Measurements from ENCODE around the gene DIAPH2.
"Not testable (repeated sequence)": the region's sequence is repeated elsewhere in the genome, so short reads cannot be mapped to it uniquely, and the experiment has no call there.

The DIAPH2 gene

DNA sequence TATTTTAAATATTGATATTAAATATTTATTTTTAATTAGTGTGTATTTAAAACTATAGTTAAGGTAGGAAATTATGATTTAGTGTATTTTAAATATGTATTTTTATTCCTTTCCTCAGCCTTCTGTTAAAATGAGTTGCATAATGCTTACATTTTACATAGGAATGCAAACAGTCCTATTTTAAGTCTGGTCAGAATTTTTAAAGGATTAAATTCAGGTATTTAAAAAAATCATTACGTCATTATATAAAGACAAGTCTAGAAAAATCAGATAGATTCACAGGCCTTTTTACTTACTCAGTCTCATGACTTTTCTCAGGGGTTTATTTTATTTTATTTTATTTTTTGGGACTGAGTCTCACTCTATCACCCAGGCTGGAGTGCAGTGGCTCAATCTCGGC is 148.7 kb downstream of the DIAPH2 start:
- no peak for DNase-seq (ENCODE audit: low spot score)

DNA sequence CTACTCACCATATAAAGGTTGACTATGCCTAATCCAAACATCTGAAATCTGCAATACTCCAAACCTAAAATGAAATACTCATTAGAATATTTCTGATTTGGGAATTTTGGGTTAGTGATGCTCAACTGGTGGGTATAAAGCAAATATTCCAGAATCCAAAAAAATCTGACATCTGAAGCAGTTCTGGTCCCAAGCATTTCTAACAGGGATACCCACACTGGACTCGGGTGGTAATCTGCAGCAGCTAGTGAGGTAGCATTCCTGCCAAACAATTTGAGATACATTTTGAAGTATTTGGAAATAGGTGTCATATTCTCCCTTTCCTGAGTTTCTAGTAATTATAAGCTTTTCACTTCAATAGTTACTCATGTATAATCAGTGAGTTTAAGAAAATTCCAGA is 149.5 kb downstream of the DIAPH2 start:
- no peak for DNase-seq (ENCODE audit: low spot score)

DNA sequence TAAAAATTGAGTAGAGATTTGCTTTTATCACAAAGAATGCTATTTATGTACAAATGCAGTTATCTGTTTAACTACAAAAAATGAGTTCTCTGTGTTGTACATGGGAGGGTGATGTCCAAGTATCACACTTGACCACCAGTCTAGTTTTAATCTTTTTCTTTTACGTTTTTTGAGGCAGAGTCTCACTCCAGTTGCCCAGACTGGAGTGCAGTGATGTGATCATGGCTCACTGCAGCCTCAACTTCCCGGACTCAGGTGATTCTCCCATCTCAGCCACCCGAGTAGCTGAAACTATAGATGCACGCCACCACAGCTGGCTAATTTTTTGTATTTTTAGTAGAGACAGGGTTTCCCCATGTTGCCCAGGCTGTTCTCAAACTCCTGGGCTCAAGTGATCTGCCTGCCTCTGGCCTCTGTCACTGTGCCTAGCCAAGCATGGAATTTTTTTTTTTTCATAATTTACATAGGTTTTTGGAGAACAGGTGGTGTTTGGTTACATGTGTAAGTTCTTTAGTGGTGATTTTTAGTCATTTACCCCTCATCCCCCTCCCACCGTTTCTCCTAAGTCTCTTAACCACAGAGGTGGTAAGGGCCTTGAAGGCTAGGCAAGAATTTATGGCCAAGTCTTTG is 151.1 kb downstream of the DIAPH2 start:
- DNase-seq (ENCODE audit: low spot score): no peak

DNA sequence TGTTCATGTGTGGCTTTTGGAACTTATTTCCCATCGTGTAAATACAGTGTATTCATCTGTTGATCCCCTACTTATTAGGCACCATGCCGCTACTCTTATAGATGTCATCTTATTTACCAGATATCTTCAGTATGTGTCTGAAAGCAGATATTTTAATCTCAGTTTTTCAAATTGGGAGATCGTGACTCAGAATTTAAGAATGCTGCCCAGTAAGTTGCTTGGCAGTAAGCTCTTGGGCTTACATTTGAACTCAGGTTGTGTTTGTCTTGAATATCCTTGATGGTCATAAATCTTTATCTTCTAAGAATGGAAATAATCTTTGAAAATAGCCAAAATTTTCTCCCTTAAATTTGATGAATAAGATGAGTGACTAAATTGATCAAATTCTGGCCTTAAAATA is 153.2 kb downstream of the DIAPH2 start:
- DNase-seq (ENCODE audit: low spot score): no peak

DNA sequence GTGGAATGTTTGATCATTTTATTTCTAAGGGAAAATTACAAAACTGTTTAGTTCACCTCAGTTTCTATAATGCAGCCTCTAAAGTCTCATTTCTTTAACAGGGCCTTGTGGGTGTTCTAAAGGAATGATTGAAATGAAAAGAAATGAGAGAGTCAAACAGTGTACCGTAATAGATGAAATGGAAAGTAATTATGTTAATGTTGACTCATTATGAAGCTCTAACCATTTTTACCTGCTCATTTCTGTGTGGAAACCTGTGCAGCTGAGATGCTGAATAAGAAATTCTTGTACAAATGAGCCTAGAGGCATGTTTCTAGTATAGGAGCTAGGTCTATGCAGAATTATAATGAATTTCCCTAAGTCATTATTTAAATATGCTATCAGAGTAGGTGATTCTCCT is 153.9 kb downstream of the DIAPH2 start:
- no peak for DNase-seq (ENCODE audit: low spot score)

DNA sequence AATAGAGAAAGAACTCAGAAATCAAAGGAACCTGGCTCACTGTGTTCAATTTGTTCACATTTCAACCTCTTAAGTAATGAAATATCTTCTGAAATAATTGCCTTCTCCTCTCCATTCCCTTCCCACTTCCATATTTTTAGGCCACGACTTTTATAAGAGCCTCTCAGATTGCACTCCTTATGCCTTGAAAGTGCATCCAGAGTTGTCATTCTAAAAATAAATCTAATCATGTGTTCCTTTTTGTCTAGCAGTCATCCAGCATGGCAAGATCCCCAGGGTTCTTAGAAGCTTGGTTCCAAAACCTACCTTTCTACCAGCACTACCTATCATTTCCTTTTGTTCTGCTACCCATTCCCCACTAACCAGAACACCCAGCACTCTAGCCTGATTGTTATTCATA is 156.7 kb downstream of the DIAPH2 start:
- DNase-seq (ENCODE audit: low spot score): no peak

DNA sequence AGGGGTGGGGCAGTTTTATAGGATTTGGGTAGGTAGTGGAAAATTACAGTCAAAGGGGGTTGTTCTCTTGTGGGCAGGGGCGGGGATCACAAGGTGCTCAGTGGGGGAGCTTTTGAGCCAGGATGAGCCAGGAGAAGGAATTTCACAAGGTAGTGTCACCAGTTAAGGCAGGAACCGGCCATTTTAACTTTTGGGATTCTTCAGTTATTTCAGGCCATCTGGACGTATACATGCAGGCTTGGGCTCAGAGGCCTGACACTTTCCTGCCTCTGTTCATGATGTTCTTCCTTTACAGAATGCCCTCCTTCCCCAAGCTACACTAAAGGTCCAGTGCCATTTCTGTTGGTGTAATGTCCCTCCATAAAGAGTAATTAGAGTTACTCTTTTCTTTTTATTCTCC is 157.2 kb downstream of the DIAPH2 start:
- not testable (repeated sequence) for DNase-seq (ENCODE audit: low spot score)

DNA sequence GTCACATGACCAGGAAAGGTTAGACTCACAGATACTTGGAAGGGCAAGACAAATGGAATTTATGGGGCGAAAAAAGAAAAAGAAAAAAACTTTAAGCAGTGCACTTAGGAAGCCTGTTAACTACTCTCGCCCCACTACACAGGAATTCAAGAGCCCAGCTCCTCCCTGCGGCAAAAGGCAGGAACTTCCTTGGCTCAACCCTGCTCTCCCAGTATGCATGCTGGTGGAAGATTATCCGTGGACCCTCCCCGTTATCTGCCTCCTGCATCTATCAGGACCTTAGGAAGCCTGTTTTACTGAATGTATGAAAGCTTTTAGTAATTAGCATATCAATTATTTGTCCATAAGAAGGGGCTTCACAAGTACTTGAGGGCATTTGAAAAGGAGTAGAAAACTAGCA is 158.9 kb downstream of the DIAPH2 start:
- DNase-seq (ENCODE audit: low spot score): no peak

DNA sequence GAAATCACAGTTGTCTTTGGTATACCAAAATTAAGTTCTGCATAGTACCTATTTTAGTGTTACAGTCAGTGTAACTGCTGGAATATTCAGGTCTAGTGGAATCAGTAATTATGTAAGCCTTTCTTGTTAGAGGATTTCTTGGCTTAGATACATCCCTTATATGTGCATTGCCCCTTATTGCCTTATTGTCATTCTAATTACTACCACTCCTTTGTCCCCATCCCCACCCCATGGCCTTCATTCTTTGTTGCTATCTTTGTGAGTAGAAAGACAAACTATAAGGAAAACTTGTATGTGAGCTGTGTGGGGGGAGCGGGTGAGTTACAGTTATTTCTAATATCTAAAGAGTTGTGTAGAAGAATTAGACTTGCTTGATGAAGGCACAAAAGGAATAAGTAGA is 162.2 kb downstream of the DIAPH2 start:
- DNase-seq (ENCODE audit: low spot score): no peak

DNA sequence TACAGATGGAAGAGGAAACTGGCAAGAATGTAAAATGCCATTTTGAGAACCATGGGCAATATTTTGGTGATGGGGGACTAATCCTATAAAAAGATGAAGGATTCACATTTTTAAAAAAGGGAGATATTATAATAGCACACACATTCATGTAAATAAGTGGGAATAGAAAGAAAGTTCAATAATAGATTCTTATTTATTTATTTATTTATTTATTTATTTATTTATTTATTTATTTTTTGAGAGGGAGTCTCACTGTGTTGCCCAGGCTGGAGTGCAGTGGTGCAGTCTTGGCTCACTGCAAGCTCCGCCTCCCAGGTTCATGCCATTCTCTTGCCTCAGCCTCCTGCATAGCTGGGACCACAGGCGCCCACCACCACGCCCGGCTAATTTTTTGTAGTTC is 174.8 kb downstream of the DIAPH2 start:
- DNase-seq (ENCODE audit: low spot score): not testable (repeated sequence)

DNA sequence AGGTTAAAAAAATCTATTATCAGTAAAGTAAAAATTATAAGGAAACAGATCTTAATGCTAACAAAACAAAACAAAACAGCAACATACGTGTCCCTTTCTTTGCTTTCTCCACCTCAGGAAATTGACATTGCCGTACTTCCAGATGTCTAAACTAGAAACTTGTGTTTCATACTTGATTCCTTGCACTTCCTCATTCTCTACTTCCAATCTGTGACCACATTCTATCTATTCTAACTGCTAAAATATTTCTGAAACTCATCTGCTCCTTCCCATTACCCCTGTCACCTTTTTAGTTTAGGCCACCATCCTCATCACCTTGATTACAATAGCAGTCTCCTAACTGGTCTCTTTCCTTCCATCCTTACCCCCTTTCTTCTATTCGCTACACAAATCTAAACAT is 176.6 kb downstream of the DIAPH2 start:
- DNase-seq (ENCODE audit: low spot score): no peak

DNA sequence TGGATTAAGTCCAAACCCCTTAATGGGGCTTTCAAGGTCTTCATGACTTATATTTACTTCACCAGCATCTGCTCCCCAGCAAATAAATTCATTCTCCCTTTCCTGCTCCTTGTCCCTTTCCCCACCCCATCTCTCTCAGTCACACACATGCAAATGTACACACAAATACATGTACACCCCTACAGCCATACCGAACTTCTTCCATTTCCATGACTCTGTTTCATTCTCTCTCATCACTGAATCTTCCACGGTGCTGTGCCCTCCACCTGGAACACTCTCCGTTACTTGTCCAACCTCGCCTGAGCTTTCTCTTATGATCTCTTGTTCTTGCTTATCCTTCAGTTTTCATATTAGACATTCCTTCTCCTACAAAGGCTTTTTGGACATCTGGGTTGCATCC is 177.0 kb downstream of the DIAPH2 start:
- DNase-seq (ENCODE audit: low spot score): no peak

DNA sequence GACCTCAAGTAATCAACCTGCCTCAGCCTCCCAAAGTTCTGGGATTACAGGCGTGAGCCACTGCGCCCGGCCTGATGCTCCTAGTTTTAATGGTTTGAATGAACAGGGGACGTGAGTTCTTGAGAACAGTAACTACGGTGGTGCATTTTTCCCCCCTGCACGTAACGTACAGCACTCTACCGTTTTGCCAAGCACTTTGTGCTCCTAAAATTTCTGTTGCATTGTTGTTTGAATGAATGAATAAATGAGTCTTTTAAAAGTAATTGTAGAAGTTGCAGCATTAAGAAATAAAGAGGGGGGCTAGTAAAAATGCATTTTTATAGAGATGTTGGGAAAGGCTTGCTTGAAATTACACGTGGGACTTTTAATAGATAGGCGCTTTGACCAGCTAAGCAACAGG is 199.0 kb downstream of the DIAPH2 start, which contains the start of gene RPA4:
RPA4 (plus strand) TSS at position 301 of the 400 bp plus-strand sequence. CDS start 403 bp downstream, outside the sequence.
- no peak for DNase-seq (ENCODE audit: low spot score)

DNA sequence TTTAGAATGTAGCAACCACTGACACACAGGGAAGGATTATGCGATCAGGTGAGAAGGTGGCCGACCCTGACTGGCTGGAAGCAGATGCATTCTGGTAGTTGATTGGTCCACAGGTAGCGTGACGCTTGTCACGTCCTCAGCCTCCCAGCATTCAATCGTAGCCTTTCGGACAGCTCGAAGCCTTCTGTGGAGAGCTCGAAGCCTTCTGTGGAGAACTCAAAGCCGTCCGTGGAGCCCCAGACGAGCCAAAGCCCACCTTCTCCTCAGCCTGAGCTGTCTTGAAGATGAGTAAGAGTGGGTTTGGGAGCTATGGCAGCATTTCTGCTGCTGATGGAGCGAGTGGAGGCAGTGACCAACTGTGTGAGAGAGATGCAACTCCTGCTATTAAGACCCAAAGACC is 199.4 kb downstream of the DIAPH2 start:
- no peak for DNase-seq (ENCODE audit: low spot score)

DNA sequence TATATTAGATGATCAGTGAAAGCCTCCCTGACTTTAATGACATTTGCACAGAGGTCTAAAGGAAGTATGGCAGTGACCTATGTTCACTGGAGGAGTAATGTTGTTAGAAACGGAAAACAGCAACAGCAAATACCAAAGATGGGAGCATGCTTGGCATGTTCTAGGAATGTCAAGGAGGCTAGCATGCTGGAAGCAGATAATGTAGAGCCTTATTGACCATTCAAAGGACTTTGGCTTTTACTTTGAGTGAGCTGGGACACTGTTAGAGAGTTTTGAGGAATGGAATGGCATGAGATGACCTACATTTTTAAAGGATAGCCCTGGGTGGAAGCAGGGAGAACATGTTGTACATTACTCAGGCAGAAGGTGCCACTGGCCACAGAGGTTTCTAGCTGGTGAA is 205.1 kb downstream of the DIAPH2 start:
- no peak for DNase-seq (ENCODE audit: low spot score)

DNA sequence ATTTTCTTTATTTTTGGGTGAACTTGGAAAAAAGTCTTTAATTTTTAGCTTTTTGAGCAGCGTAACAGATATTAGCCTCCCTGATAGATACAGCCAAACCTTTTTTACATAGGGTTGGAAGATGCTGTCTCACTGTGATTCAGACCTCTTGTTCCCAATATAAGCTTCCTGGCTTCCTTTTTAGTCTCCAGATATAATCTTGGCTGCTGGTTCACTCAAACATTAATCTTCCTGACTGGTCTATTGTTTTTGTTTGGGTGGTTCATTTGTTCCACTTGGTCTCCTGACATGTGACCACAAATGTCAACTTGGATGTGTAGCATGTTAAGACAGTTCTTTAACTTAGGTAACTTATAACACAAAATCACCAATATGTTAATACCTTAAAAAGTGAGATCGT is 222.1 kb downstream of the DIAPH2 start:
- no peak for DNase-seq (ENCODE audit: low spot score)

DNA sequence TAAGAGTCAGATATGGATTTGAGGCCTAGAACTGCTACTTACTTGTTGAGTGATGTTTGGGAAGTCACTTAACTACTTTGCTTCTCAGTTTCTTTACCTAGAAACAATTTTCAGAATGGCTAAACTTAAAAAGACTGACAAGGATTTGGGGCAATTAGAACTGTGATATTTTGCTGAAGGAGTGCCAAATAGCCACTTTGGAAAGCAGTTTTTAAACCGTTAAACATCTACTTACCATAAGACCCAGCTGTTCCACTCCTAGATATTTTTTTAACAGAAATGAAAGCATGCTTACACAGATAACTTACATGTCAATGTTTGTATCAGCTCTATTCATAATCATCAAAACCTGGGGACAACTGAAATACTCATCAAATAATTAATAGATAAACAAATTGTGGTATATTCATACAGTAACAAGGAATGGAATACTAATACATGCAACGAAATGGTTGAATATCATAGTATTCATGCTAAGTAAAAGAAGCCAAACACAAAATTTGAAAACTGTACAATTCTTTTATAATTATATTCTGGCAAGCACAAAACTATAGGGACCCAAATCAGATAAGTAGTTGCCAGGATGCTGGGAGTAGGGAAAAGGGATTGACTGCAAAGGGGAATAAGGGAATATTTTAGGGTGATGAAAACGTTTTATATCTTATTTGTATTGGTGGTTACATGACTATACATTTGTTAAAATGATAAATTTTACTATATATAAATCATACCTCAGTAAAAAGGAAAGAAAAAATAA is 223.1 kb downstream of the DIAPH2 start:
- DNase-seq (ENCODE audit: low spot score): no peak

DNA sequence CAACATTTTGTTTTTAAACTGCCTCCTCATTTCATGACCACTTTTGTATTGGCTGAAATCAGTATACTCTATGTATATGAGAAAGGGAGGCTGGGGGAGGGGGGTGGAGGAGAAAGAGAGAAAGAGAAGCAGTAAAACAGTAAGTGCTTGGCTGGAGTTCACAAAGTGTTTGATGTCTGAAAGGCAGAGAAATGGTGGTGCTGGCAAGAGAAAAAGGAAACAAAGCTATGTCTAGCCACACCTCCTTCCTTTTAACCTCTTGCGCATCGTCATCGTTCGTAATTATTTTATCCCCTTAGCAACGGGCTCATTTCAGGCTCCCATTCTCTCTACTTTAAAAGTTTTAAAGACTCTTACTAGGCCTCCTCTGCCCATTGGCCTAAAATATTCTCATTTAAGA is 224.6 kb downstream of the DIAPH2 start:
- no peak for DNase-seq (ENCODE audit: low spot score)

DNA sequence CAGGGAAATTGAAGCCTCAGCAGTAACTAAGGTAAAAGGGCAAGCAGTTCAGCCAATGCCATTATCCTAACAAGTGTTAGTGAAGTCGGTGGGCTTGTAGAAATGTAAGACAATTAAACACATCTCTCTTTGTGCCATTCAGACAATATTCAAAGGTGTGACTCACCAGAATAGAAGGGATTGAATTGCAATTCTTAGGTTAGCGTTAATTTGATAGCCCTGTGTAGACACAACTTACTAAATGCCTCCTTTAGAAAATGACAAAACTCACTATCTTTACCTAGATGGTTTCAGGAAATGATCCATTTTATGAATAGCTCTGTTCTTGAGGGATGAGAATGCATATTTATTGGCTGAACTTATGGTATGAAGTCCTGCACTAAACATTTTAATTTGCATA is 234.2 kb downstream of the DIAPH2 start:
- no peak for DNase-seq (ENCODE audit: low spot score)

DNA sequence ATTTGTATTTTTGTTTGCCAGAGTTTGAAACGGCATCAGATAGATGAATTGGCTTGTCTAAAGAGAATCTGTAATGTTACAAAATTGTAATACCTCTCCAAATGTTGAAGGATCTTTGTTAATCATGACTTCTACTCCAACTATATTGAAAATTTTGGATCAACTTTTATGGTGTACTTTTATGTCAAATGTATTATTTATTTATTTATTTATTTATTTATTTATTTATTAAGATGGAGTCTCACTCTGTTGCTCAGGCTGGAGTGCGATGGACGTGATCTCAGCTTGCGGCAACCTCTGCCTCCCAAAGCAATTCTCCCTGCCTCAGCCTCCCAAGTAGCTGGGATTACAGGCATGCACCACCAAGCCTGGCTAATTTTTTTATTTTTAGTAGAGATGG is 235.0 kb downstream of the DIAPH2 start:
- DNase-seq (ENCODE audit: low spot score): no peak

DNA sequence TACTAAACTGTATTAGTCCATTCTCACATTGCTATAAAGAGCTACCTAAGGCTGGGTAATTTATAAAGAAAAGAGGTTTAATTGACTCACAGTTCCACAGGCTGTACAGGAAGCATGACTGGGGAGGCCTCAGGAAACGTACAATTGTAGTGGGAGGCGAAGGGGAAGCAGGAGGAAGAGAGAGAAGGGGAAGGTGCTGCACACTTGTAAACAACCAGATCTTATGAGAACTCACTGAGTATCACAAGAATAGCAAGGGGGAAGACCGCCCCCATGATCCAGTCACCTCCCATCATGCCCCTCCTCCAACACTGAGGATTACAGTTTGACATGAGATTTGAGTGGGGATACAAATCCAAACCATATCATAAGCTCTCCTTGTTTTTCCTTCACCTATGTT is 239.9 kb downstream of the DIAPH2 start:
- no peak for DNase-seq (ENCODE audit: low spot score)

DNA sequence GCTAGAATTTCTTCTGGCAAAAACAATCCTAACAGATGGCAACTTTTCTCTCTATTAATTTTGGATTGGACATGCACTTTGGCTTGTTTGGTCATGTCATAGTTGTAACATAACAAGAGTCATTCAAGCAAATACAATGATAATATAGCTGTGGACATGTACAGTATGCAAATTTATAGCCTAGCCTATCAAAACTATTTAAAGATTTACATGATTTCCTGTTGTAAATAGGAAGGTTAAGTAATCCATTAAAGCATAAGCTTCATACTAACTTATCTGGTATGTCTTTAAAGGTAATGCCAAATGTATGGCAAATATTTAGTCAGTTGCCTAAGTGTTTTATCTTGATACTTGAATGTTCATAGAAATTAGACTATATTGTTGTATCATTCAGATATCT is 244.4 kb downstream of the DIAPH2 start:
- DNase-seq (ENCODE audit: low spot score): no peak

DNA sequence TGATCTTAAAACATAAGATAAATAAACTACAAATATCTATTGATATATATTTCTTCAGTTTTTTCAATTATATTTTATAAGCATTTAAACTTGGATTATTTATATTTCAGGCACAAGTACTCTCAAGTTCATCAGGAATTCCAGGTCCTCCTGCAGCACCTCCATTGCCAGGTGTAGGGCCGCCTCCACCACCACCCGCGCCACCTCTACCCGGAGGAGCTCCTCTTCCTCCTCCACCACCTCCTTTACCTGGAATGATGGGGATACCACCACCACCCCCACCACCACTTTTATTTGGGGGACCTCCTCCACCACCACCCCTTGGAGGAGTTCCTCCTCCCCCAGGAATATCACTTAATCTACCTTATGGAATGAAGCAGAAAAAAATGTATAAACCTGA is 273.1 kb downstream of the DIAPH2 start:
- DNase-seq (ENCODE audit: low spot score): no peak

DNA sequence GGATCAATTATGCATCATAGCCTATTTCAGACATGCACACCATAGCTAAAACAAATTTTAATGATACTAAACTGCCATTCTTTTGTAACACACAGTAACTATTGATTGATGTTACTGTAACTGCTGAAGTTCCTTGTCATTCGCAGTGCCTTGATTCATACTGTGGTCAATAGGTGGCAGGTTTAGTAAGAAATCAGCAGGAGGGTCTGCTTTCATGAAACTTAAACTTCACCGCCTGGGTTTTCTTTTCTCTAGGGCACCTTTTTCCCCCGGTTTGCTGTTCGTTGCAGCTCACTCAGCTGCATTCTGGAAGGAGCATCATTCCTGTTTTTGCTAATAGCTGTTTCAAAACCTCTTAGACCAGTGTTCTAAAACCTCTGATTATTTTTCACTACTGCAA is 287.2 kb downstream of the DIAPH2 start:
- DNase-seq (ENCODE audit: low spot score): no peak
